NCI-H748 (cell line): ENCODE measurements around the gene TM9SF3.

Experiments used
- DNase-seq: peaks from one replicate; lab custom pipeline; 2025; ENCODE audit not compliant: unreplicated experiment; lab: John Stamatoyannopoulos, UW

The TM9SF3 gene

GRCh38 chr10:96513305-96513697 is 73.5 kb downstream of the TM9SF3 start:
- no peak for DNase-seq

- peak; percentile 53 for DNase-seq
Observed at GRCh38 chr10:96512524-96513304, 74.1 kb downstream of the TM9SF3 start.

- peak; percentile 58 for DNase-seq
Observed at GRCh38 chr10:96511044-96511945, 75.5 kb downstream of the TM9SF3 start.

- no peak for DNase-seq
Observed at GRCh38 chr10:96509017-96509641, 77.7 kb downstream of the TM9SF3 start.

- DNase-seq = no peak
Observed at GRCh38 chr10:96507044-96507443, 79.8 kb downstream of the TM9SF3 start.

- no peak for DNase-seq
Observed at GRCh38 chr10:96505150-96506136, 81.4 kb downstream of the TM9SF3 start.

GRCh38 chr10:96502561-96503282 is 84.1 kb downstream of the TM9SF3 start:
- DNase-seq = no peak

GRCh38 chr10:96501985-96502384 is 84.8 kb downstream of the TM9SF3 start:
- no peak for DNase-seq

- no peak for DNase-seq
Observed at GRCh38 chr10:96500519-96500918, 86.3 kb downstream of the TM9SF3 start.

GRCh38 chr10:96500050-96500449 is 86.8 kb downstream of the TM9SF3 start:
- no peak for DNase-seq

- no peak for DNase-seq
Observed at GRCh38 chr10:96497391-96497790, 89.4 kb downstream of the TM9SF3 start.

- no peak for DNase-seq
Observed at GRCh38 chr10:96496281-96496925, 90.4 kb downstream of the TM9SF3 start.

- no peak for DNase-seq
Observed at GRCh38 chr10:96495544-96495943, 91.3 kb downstream of the TM9SF3 start.

- DNase-seq = no peak
Observed at GRCh38 chr10:96494694-96495093, 92.1 kb downstream of the TM9SF3 start.

GRCh38 chr10:96493871-96494525 is 92.8 kb downstream of the TM9SF3 start:
- no peak for DNase-seq

GRCh38 chr10:96493254-96493653 is 93.6 kb downstream of the TM9SF3 start:
- no peak for DNase-seq

GRCh38 chr10:96491303-96491702 is 95.5 kb downstream of the TM9SF3 start:
- no peak for DNase-seq

- no peak for DNase-seq
Observed at GRCh38 chr10:96488161-96488935, 98.5 kb downstream of the TM9SF3 start.
